Ovary (tissue), 3 donors: ENCODE measurements around the gene PPP6R1.
"Not testable (repeated sequence)": the region's sequence is repeated elsewhere in the genome, so short reads cannot be mapped to it uniquely, and the experiment has no call there.

Source experiments
- CTCF ChIP-seq, 3 donors: fragments of 450-650 bp in 2 of 3; fragments of 200-600 bp in 1 of 3; IDR thresholded peaks; one replicate each; pipeline versions ENCODE4 v1.5.1 to v1.8.0; 2016 to 2022; ENCODE audit warnings: antibody characterized with exemption in 3 of 3, mild to moderate bottlenecking in 1 of 3
- POLR2A ChIP-seq: fragments of 450-650 bp; IDR thresholded peaks from one replicate; pipeline ENCODE4 v1.6.1; 2017; ENCODE audit warnings: antibody characterized with exemption, mild to moderate bottlenecking, moderate library complexity
- donor health status: DM: no; HTN: no; CAD: no.

GRCh38 chr19:55202199-55202598, 56.6 kb downstream of the PPP6R1 start:
- not testable (repeated sequence) for TF ChIP-seq CTCF (IDR thresholded peaks at IDR 0.05); POLR2A
